ENCODE results near the gene KCTD1. TPM values are rescaled to one million over a fixed set of nuclear protein-coding genes. Genes with fewer than 3 reads are reported as not detected.

The KCTD1 gene
- total and polyA plus RNA-seq, 4 donors, result 0.78 to 2.9 (median 2.0) TPM

- H3K9me3 ChIP-seq (ENCODE audit: control insufficient read depth in 4 of 4, low read length in 3 of 4), result no peaks in the 10 kb centered on the region
- H3K27me3 ChIP-seq (ENCODE audit: control insufficient read depth in 4 of 4, insufficient read depth in 4 of 4, low read length in 3 of 4), result no peaks in the 10 kb centered on the region
- 94% methylated on average over 8 of the region's 8 CpGs for WGBS
- no peak overlapping the region for H3K27ac ChIP-seq (ENCODE audit: low read depth in 1 of 2, low read length in 2 of 2)
- H3K9ac ChIP-seq (ENCODE audit: low read depth in 1 of 2, low read length in 2 of 2), result no peak overlapping the region
- H3K4me3 ChIP-seq (ENCODE audit: low read depth in 1 of 3, low read length in 3 of 3), result no peak overlapping the region
- DNase-seq (ENCODE audit: low spot score), result no peak
- H3K36me3 ChIP-seq (ENCODE audit: control insufficient read depth in 4 of 4, insufficient read depth in 3 of 4, low read depth in 1 of 4, low read length in 3 of 4), result no peaks in the 10 kb centered on the region
- TF ChIP-seq HNF4G (IDR thresholded peaks at IDR 0.05) (no peak), FOXA1 (IDR thresholded peaks at IDR 0.05) (no peak), MAX (IDR thresholded peaks at IDR 0.05) (no peak), FOXA2 (IDR thresholded peaks at IDR 0.05) (no peak), CTCF (IDR thresholded peaks at IDR 0.05; ENCODE audit: low read depth, low read length, missing input control) (no peak), RAD21 (IDR thresholded peaks at IDR 0.05) (no peak), RXRA (IDR thresholded peaks at IDR 0.05) (no peak), ATF3 (IDR thresholded peaks at IDR 0.05) (no peak), HNF4A (conservative IDR thresholded peaks at IDR 0.05) (no peak), ZBTB33 (IDR thresholded peaks at IDR 0.05) (no peak), NR2F2 (IDR thresholded peaks at IDR 0.05) (no peak), EGR1 (IDR thresholded peaks at IDR 0.05; ENCODE audit: low read depth in 2 of 2) (no peak), YY1 (IDR thresholded peaks at IDR 0.05) (no peak), REST (IDR thresholded peaks at IDR 0.05) (no peak), JUND (IDR thresholded peaks at IDR 0.05) (no peak), TAF1 (conservative IDR thresholded peaks at IDR 0.05) (no peak), SP1 (IDR thresholded peaks at IDR 0.05) (no peak), GABPA (IDR thresholded peaks at IDR 0.05 in 1 of 2, conservative IDR thresholded peaks at IDR 0.05 in 1 of 2) (no peak)
- H3K4me1 ChIP-seq (ENCODE audit: control insufficient read depth in 4 of 4, insufficient read depth in 4 of 4, low read length in 3 of 4), result no peaks in the 10 kb centered on the region
These were observed 71.7 kb downstream of the KCTD1 start for GRCh38 chr18:26476697-26477096.
